Measurements from ENCODE around the gene EVI2B. TPM values are rescaled to one million over a fixed set of nuclear protein-coding genes. Genes with fewer than 3 reads are reported as not detected.
"Not testable (repeated sequence)": the region's sequence is repeated elsewhere in the genome, so short reads cannot be mapped to it uniquely, and the experiment has no call there.

The EVI2B gene
- total RNA-seq, 1 donor from 2014 or later = not detected

DNA sequence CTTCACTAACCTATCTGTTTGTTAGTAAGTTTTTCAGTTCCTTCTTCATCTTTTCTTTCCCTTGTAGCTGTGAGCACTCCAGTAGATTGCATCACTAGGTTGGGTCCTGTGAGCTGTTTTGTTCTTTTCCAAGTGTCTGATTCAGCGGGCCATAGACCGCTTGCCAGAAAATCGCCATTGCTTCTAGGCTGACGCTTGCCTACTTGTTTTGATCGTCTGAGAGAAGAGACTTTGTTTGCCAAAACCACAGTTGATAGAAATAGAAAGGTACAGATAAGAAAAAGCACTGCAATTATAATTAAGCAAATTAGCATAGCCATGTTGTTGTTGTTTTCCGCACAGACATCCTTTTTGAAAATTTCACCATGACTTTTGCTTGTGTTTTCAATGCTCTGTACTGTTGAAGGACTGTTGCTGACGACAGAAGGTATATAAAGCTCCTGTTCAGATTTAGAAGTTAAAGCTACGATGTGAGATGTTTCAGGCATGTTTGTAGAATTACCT lies 4.5 kb upstream of the EVI2B start:
- H3K9me3 Mint-ChIP-seq (ENCODE audit: unreplicated experiment) = no peaks in the 10 kb centered on the region
- peaks cover 23% of the 10 kb centered on the region for H3K4me1 Mint-ChIP-seq (ENCODE audit: unreplicated experiment)
- no peak overlapping the region for H3K4me3 Mint-ChIP-seq (ENCODE audit: unreplicated experiment)
- no peaks in the 10 kb centered on the region for H3K27me3 Mint-ChIP-seq (ENCODE audit: unreplicated experiment)
- peaks cover 7% of the 10 kb centered on the region for H3K36me3 Mint-ChIP-seq (ENCODE audit: unreplicated experiment)
- DNase-seq (ENCODE audit: extremely low spot score, unreplicated experiment) = no peak
- H3K27ac Mint-ChIP-seq (ENCODE audit: unreplicated experiment) = no peak overlapping the region
- TF ChIP-seq, protein P1, sequence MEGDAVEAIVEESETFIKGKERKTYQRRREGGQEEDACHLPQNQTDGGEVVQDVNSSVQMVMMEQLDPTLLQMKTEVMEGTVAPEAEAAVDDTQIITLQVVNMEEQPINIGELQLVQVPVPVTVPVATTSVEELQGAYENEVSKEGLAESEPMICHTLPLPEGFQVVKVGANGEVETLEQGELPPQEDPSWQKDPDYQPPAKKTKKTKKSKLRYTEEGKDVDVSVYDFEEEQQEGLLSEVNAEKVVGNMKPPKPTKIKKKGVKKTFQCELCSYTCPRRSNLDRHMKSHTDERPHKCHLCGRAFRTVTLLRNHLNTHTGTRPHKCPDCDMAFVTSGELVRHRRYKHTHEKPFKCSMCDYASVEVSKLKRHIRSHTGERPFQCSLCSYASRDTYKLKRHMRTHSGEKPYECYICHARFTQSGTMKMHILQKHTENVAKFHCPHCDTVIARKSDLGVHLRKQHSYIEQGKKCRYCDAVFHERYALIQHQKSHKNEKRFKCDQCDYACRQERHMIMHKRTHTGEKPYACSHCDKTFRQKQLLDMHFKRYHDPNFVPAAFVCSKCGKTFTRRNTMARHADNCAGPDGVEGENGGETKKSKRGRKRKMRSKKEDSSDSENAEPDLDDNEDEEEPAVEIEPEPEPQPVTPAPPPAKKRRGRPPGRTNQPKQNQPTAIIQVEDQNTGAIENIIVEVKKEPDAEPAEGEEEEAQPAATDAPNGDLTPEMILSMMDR (IDR thresholded peaks at IDR 0.05) = no peak

DNA sequence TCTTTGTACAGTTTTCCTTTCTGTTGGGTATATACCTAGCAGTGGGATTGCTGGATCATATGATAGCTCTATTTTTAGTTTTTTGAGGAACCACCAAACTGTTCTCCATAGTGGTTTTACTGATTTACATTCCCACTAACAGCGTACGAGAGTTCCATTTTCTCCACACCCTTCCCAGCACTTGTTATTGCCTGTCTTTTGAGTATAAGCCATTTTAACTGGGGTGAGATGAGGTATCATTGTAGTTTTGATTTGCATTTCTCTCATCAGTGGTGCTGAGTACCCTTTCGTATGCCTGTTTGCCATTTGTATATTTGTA lies 887 bp upstream of the EVI2B start:
- DNase-seq (ENCODE audit: extremely low spot score, unreplicated experiment) = no peak
- peaks cover 14% of the 10 kb centered on the region for H3K36me3 Mint-ChIP-seq (ENCODE audit: unreplicated experiment)
- no peaks in the 10 kb centered on the region for H3K9me3 Mint-ChIP-seq (ENCODE audit: unreplicated experiment)
- peaks cover 11% of the 10 kb centered on the region for H3K4me1 Mint-ChIP-seq (ENCODE audit: unreplicated experiment)
- TF ChIP-seq, protein P1 (IDR thresholded peaks at IDR 0.05) = no peak
- H3K27me3 Mint-ChIP-seq (ENCODE audit: unreplicated experiment) = no peaks in the 10 kb centered on the region
- H3K4me3 Mint-ChIP-seq (ENCODE audit: unreplicated experiment) = no peak overlapping the region
- H3K27ac Mint-ChIP-seq (ENCODE audit: unreplicated experiment) = no peak overlapping the region

DNA sequence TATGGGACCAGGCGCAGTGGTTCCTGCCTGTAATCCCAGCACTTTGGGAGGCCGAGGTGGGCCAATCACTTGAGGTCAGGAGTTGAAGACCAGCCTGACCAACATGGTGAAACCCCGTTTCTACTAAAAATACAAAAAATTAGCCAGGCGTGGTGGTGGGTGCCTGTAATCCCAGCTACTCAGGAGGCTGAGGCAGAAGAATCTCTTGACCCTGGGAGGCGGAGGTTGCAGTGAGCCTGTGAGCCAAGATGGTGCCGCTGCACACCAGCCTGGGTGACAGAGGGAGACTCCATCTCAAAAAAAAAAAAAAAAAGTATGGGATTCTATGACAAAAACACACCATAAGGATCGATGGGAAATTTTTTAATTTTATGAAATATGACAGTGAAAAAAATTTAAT lies 1.6 kb downstream of the EVI2B start:
- not testable (repeated sequence) for H3K27ac Mint-ChIP-seq (ENCODE audit: unreplicated experiment); H3K4me3 Mint-ChIP-seq (ENCODE audit: unreplicated experiment); H3K27me3 Mint-ChIP-seq (ENCODE audit: unreplicated experiment); DNase-seq (ENCODE audit: extremely low spot score, unreplicated experiment); H3K9me3 Mint-ChIP-seq (ENCODE audit: unreplicated experiment)
- Mint-ChIP-seq H3K36me3 (ENCODE audit: unreplicated experiment) (peaks cover 11% of the 10 kb centered on the region), H3K4me1 (ENCODE audit: unreplicated experiment) (peaks cover 11% of the 10 kb centered on the region)

DNA sequence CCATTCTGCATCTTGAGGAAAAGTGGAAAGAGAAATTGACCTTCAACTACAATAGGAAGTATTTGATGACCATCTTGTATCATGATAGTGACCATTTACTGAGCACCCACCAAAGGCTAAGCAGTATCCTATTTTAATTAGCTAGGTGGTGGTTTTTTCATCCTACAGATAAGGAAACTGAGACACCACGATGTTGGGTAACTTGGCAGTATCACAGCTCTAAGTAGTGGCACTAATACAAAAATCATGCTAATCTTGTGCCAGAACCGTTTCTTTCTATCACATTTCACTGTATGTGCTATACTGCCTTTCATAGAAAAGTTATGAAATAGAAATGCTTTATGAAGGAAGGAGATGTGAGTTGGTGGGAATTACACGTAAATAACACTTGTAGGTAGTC lies 2.3 kb downstream of the EVI2B start:
- TF ChIP-seq, protein P1 (IDR thresholded peaks at IDR 0.05) = no peak
- Mint-ChIP-seq H3K27me3 (ENCODE audit: unreplicated experiment) (no peaks in the 10 kb centered on the region), H3K4me1 (ENCODE audit: unreplicated experiment) (peaks cover 11% of the 10 kb centered on the region), H3K27ac (ENCODE audit: unreplicated experiment) (no peak overlapping the region), H3K4me3 (ENCODE audit: unreplicated experiment) (no peak overlapping the region), H3K9me3 (ENCODE audit: unreplicated experiment) (no peaks in the 10 kb centered on the region), H3K36me3 (ENCODE audit: unreplicated experiment) (peaks cover 10% of the 10 kb centered on the region)
- no peak for DNase-seq (ENCODE audit: extremely low spot score, unreplicated experiment)

DNA sequence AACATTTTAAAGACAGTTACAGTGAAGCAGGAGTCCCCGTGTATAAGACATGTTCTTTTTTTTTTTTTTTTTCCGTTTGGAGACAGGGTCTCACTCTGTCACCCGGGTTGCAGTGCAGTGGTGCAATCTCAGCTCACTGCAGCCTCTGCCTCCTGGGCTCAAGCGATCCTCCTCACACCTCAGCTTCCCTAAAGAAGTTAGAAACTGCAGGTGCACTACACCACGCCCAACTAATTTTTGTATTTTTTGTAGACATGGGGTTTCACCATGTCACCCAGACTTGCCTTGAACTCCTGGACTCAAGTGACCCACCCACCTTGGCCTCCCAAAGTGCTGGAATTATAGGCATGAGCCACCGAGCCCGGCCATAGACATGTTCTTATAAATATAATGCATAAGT lies 3.0 kb downstream of the EVI2B start:
- no peak for DNase-seq (ENCODE audit: extremely low spot score, unreplicated experiment)
- no peak overlapping the region for H3K27ac Mint-ChIP-seq (ENCODE audit: unreplicated experiment)
- peaks cover 11% of the 10 kb centered on the region for H3K4me1 Mint-ChIP-seq (ENCODE audit: unreplicated experiment)
- no peaks in the 10 kb centered on the region for H3K9me3 Mint-ChIP-seq (ENCODE audit: unreplicated experiment)
- TF ChIP-seq, protein P1 (IDR thresholded peaks at IDR 0.05) = no peak
- H3K36me3 Mint-ChIP-seq (ENCODE audit: unreplicated experiment) = peaks cover 10% of the 10 kb centered on the region
- no peaks in the 10 kb centered on the region for H3K27me3 Mint-ChIP-seq (ENCODE audit: unreplicated experiment)
- no peak overlapping the region for H3K4me3 Mint-ChIP-seq (ENCODE audit: unreplicated experiment)

DNA sequence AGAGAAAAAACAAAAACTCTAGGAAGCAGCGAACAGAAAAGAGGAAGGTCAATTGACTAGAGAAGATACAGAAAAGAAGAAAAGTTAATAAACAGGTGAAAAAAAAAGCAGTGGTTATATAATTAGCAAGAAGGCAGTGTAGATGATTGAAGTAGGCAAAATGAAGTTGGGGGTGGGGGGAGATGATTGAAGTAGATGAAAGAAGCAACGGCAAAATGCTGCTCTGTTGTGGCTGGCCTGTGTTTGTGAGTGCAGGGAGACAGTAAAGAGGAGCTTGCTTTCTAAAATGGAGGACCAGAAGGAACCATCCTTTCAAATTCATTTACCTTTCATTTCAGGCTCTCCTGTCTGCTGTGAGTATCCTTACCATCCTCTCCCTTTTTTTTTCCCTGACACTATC lies 3.6 kb downstream of the EVI2B start:
- H3K36me3 Mint-ChIP-seq (ENCODE audit: unreplicated experiment) = peaks cover 12% of the 10 kb centered on the region
- peaks cover 11% of the 10 kb centered on the region for H3K4me1 Mint-ChIP-seq (ENCODE audit: unreplicated experiment)
- no peak overlapping the region for H3K27ac Mint-ChIP-seq (ENCODE audit: unreplicated experiment)
- no peaks in the 10 kb centered on the region for H3K27me3 Mint-ChIP-seq (ENCODE audit: unreplicated experiment)
- DNase-seq (ENCODE audit: extremely low spot score, unreplicated experiment) = no peak
- H3K4me3 Mint-ChIP-seq (ENCODE audit: unreplicated experiment) = no peak overlapping the region
- H3K9me3 Mint-ChIP-seq (ENCODE audit: unreplicated experiment) = no peaks in the 10 kb centered on the region
- TF ChIP-seq, protein P1 (IDR thresholded peaks at IDR 0.05) = no peak
